Bronchial epithelial cell (primary cell): ENCODE data around the gene PRIM2. TPM values are rescaled to one million over a fixed set of nuclear protein-coding genes. Genes with fewer than 3 reads are reported as not detected.
"Not testable (repeated sequence)": the region's sequence is repeated elsewhere in the genome, so short reads cannot be mapped to it uniquely, and the experiment has no call there.

Experiments
- DNase-seq: peaks from one replicate; pipeline ENCODE4 v3.0.0-alpha.2; 2010; ENCODE audit warnings: low read depth
- FAIRE-seq: peaks from 2 replicates; lab custom pipeline; 2011; peaks lifted over from hg19 to GRCh38; lab: Jason Lieb, UNC
- H3K27me3 ChIP-seq: 2 replicates; pipeline ENCODE4 v1.5.1; 2011; ENCODE audit warnings: low read length; ENCODE audit not compliant: control insufficient read depth, insufficient read depth
- H3K36me3 ChIP-seq: 2 replicates; pipeline ENCODE4 v1.5.1; 2011; ENCODE audit warnings: low read length; ENCODE audit not compliant: control insufficient read depth, insufficient read depth
- H3K4me3 ChIP-seq: 2 replicates; pipeline ENCODE4 v1.5.1; 2011; ENCODE audit warnings: mild to moderate bottlenecking, low read depth, low read length, control low read depth
- total RNA-seq: library from RNA; depleted of rRNA; stranded (reverse); fragments of >200 nt; gene quantifications from 2 replicates; pipeline ENCODE4 v1.2.1, GENCODE V29; 2014

PRIM2 gene
- total RNA-seq, 1 donor from 2014 or later: 14.7 TPM

DNA sequence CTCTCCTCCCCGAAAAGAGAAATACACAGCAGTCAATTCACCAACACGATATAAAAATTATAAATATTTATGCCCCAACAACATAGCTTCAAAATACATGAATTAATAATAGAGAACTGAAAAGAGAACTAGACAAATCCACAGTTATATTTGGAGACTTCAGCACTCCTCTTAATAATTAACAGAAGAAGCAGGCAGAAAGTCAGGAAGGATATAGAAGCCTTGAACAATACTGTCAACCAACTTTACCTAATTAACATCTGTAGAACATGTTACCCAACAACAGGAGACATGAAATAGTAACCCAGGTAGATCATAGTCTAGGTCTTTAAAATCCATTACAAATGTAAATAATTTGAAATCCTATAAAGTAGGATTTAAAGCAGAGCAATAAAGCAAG, 293.2 kb downstream of the PRIM2 start:
- H3K36me3 ChIP-seq, DNase-seq, H3K27me3 ChIP-seq, FAIRE-seq, H3K4me3 ChIP-seq: not testable (repeated sequence)

DNA sequence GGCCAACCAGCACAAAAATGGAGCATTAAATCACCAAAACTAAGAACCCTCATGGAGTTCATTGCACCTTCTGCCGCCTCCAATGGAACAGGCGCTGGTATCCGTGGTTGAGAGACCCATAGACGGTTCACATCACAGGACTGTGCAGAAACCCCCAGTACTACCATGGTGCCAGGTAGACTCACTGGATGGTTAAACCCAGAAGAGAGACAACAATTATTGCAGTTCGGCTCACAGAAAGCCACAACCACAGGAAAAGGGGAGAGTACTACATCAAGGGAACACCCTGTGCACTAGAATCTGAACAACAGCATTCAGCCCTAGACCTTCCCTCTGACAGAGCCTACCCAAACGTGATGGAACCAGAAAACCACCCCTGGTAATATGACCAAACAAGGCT, 301.5 kb downstream of the PRIM2 start:
- H3K36me3 ChIP-seq, FAIRE-seq, DNase-seq, H3K27me3 ChIP-seq, H3K4me3 ChIP-seq: not testable (repeated sequence)

DNA sequence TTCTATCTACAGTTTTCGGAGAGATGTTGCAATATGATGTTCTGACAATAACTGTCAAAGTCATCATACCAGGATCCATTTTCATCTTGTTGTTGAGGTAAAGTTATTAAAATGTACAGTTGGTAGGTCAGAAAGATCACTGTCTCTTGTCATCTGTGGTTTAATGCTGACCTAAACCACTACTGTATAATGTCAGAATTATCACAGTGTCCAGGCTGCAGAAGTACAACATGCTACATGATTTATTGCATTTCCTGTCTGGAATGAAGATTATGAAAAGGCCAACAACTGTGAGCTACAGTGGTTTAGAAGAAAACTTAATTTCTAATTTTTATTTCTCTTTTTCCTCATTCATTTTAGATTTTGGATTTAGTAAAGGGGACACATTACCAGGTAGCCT, 314.3 kb downstream of the PRIM2 start:
- not testable (repeated sequence) for H3K4me3 ChIP-seq, H3K27me3 ChIP-seq, DNase-seq, FAIRE-seq, H3K36me3 ChIP-seq

DNA sequence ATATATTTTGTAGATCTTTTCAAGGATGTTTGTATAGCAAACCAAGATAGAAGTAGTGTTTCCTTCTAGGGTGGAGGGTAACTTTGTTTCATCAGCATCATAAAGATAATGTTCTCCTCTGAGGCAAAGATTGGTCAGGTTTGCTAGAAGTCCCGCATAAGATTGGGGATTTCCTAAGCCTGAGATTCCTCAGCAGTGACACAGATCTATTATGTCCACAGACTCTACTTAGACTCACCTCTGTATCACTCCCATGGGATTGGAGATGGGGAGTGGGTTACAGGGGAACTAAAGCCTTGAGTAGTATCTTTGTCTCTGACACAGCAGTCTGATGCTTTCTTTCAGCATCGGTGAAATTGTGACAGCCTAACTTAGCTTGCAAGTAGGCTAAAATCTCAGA, 341.1 kb downstream of the PRIM2 start:
- not testable (repeated sequence) for H3K36me3 ChIP-seq, H3K4me3 ChIP-seq, FAIRE-seq, H3K27me3 ChIP-seq
- peak; percentile 15 for DNase-seq

DNA sequence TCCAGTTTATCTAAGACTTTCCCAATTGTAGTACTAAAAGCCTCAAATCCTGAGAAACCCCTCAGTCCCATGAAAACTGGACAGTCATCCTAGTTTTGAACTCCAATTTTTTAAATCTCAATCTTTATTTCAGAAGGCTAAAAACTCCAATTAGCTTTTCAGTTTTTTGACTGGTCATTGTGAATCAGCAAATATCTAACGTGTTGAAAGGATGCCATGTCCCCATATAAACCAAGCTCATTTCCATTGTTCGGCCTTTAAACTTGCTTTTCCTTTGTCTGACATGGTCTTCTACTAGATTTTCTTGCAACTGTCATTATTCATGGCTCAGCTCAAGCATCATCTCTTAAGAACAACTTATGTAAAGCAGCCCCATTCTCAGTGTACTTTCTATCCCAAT, 342.4 kb downstream of the PRIM2 start:
- not testable (repeated sequence) for FAIRE-seq, H3K36me3 ChIP-seq, H3K4me3 ChIP-seq, H3K27me3 ChIP-seq, DNase-seq

DNA sequence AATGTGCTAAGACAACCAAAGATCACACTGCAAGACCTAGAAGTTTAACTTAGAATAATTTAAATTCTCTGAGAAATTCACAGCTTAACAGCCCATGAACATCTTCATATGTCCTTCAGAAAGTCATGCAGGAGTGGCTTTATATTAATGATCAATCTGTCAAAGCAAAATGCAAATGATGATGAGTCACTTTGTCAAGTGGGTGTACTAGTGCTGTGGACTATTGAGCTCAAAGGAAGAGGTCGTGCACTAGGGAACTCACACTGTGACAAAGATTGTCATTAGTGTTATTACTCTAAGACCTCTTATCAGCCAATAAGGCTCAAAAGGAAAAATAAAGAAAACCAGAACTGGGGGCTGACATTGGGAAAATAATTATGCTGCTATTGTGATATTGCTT, 343.5 kb downstream of the PRIM2 start:
- not testable (repeated sequence) for DNase-seq, H3K4me3 ChIP-seq, FAIRE-seq, H3K36me3 ChIP-seq, H3K27me3 ChIP-seq

DNA sequence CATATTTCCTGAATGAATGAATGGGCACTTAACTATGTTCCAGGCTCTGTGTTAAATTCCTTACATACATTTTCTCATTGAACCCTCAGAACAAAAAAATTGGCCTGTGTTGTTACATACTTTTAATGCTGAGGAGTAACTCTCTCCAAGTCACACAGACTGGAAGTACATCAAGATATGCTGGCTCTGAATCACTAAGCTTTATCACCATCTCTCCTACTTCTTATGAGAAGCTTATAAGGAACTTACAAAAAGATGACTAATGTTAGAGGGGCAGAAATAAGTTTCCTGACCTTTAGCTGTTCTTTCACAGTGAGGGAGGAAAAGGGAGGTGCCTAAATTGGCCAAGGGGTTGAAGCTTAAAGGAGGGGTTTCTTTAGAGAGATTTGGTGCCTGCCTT, 350.7 kb downstream of the PRIM2 start:
- FAIRE-seq, DNase-seq, H3K36me3 ChIP-seq, H3K27me3 ChIP-seq, H3K4me3 ChIP-seq: not testable (repeated sequence)

DNA sequence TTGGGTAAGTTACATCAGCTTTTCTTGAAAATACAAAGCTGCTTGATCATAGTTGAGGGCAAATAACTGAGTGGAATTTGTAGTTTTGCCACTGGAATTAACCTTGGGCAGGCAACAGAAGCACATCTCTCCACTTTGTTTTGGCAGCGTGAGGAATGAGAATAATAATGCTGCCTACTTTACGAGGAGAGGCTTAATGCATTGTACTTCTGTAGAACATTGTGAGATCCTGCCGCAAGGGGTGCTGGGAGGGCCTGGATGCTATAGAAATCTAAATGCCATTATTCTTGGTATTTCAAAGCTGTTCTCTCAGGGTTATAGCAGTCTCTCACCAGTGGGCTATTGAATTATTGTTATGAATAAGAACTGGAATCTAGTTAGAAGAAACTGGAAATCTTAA, 353.8 kb downstream of the PRIM2 start:
- H3K36me3 ChIP-seq, H3K27me3 ChIP-seq, DNase-seq, FAIRE-seq, H3K4me3 ChIP-seq: not testable (repeated sequence)

DNA sequence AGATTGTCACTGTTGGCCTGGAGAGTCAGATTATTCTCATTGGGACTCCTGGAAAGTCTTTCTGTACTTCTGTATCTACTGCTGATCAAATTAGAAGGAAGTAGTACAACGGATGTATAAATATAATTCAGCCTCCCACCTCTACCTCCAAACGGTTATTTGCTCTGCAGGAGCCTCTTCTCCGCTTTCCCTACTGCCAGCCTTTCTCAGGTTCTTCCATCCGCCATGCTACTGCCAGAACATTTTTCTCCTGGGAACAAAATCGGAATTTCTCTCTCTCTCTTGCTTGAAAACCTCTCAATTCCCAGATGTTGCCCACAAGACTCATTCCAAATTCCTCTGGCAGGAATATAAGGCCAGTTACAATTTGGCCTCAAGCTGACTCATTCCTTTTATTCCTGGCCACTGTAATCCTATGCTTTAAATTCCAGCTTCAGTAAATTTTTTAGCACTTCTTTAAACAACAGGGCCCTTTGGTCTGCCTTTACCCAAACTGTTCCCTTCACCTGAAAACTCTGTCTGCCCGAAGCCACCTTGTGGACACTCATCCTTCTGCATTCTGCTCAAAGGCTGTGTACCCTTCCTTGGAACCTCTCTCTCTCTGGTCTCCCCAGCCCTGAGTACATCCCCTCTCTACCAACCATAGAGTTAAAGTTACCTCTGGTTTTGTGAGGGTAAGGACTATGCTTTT, 354.7 kb downstream of the PRIM2 start:
- not testable (repeated sequence) for H3K27me3 ChIP-seq, DNase-seq, H3K4me3 ChIP-seq, H3K36me3 ChIP-seq
- FAIRE-seq: peak; percentile 75

DNA sequence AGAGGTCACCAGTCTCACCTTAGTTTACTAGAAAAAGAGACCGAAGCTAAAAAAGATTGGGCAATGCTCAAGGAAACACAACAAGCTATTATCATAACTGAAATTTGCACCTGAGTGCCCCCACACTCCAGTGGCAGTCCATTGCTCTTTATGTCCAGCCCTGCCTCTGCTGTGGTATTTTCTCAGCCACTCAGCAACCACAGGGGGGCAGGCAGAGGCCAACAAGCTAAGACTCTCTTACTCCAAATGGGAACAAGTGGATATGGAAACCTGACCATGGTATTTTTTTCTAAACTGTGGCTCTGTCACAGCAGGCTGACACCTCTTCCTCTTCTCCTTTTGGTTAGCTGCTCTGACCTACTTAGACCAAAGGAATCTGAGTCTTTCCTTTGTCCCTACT, 355.9 kb downstream of the PRIM2 start:
- not testable (repeated sequence) for H3K36me3 ChIP-seq, FAIRE-seq, H3K4me3 ChIP-seq, H3K27me3 ChIP-seq
- peak; percentile 1 for DNase-seq

DNA sequence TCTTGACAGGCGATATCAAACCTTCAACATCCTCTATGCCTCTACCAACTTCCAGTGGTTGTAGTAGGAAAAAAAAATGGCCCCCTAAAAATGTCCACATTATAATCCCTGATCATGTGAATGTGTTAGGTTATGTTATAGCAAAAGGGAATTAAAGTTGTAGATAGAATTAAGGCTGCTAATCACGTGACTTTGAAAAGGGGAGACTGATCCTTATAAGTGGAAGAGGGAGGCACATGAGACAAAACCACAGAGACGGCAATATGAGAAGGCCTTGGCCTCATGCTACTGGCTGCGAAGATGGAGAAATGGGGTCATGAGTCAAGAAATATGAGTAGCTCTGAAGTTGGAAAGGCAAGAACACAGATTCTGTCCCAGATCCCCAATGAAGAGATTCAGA, 358.0 kb downstream of the PRIM2 start:
- H3K27me3 ChIP-seq, DNase-seq, H3K36me3 ChIP-seq, FAIRE-seq, H3K4me3 ChIP-seq: not testable (repeated sequence)

DNA sequence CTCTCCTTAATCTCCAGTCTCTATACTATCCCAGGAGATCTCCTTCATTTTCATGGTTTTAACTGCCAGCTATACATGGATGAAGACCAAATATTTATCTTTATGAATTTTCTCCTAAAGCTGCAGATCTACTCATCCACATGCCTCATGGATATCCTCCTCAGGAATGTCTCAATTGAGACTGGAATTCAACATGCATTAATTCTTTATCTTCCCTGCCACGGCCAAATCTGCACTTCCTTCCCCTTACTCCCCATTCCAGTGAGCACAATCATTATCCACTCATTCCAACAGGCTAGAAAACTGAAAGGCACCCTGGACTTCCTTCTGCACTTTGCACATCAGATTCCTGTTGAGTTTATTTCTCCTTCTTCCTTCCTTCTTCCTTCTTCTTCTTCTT, 379.0 kb downstream of the PRIM2 start:
- H3K4me3 ChIP-seq, H3K27me3 ChIP-seq, H3K36me3 ChIP-seq, FAIRE-seq, DNase-seq: not testable (repeated sequence)

Other genes starting within 250 kb of the PRIM2 start
- 51.6 and 52.4 TPM in 2 replicates for gene ZNF451, start 227.4 kb upstream of the PRIM2 start, total RNA-seq
- gene BAG2, start 145.3 kb upstream of the PRIM2 start, total RNA-seq: 1.7 and 2.1 TPM in 2 replicates
- gene RAB23, start 95.3 kb upstream of the PRIM2 start, total RNA-seq: 26.1 and 27.7 TPM in 2 replicates